K562 (cell line): ENCODE measurements around the gene THEMIS. TPM values are rescaled to one million over a fixed set of nuclear protein-coding genes. Genes with fewer than 3 reads are reported as not detected.
A peak's percentile ranks its signal among the peaks of the same experiment; 100 is the strongest.

ENCODE experiments used
- ATAC-seq: fragments of 200-7000 bp; cut with Tn5 transposase; 3 replicates; pipeline ENCODE4 v1.9.1; 2020; ENCODE audit warnings: moderate library complexity
- BruUV-seq: library from RNA; stranded (reverse); fragments of 400-500 nt; replicated peaks from 2 replicates; lab custom pipeline; 2021; lab: Mats Ljungman, UMichigan
- CTCF ChIA-PET: fragments of 300-600 bp; formaldehyde crosslinking; extraction: SDS; loops from one replicate; lab custom pipeline; 2021; ENCODE audit warnings: low intra/inter-chr PET ratio; lab: Yijun Ruan, JAX
- POLR2A ChIA-PET: fragments of 300-600, 350-650 bp; sonication (Branson Sonifier 250); formaldehyde crosslinking; extraction: SDS; loops from one replicate; lab custom pipeline; 2021; ENCODE audit warnings: antibody characterized with exemption, inconsistent platforms; lab: Yijun Ruan, JAX
- DNase-seq, 4 experiments: peaks; one replicate each; pipeline versions ENCODE4 v3.0.0 to v3.0.0-alpha.2; 2011 to 2018; ENCODE audit warnings: low spot score in 3 of 4, mixed read lengths in 3 of 4; ENCODE audit errors: extremely low read depth in 1 of 4
- FAIRE-seq: peaks from 2 replicates; lab custom pipeline; 2011; peaks lifted over from hg19 to GRCh38; lab: Jason Lieb, UNC
- H2AFZ ChIP-seq: 2 replicates; pipeline ENCODE4 v1.6.0; 2011; ENCODE audit warnings: low read depth, low read length, control low read depth, inconsistent platforms
- H3K27ac ChIP-seq: fragments of 200-600 bp; 3 replicates; pipeline ENCODE4 v1.8.0; 2011; ENCODE audit warnings: low read depth, mild to moderate bottlenecking, control low read depth, inconsistent platforms, low read length, moderate library complexity, mixed read lengths; ENCODE audit errors: extremely low read depth
- H3K27me3 ChIP-seq, 2 experiments: fragments of 300-600 bp in 1 of 2; 2 replicates in 1 of 2; 3 replicates in 1 of 2; pipeline versions ENCODE4 v1.6.0 to v1.8.0; 2011; ENCODE audit warnings: inconsistent platforms in 2 of 2, low read length in 2 of 2, mild to moderate bottlenecking in 1 of 2, mixed read lengths in 1 of 2, moderate library complexity in 1 of 2; ENCODE audit not compliant: control insufficient read depth in 2 of 2, insufficient read depth in 2 of 2
- H3K36me3 ChIP-seq: fragments of 300-600 bp; 3 replicates; pipeline ENCODE4 v1.8.0; 2011; ENCODE audit warnings: mild to moderate bottlenecking, low read length, inconsistent platforms; ENCODE audit not compliant: control insufficient read depth, insufficient read depth
- H3K4me1 ChIP-seq, 2 experiments: fragments of 200-600 bp in 1 of 2; replicated peaks in 1 of 2; 2 replicates in 1 of 2; 3 replicates in 1 of 2; pipeline versions ENCODE4 v1.5.1 to v1.8.0; 2011; ENCODE audit warnings: inconsistent platforms in 2 of 2, low read length in 2 of 2, mild to moderate bottlenecking in 1 of 2, mixed read lengths in 1 of 2, moderate library complexity in 1 of 2; ENCODE audit not compliant: control insufficient read depth in 2 of 2, insufficient read depth in 2 of 2
- H3K4me2 ChIP-seq: 2 replicates; pipeline ENCODE4 v1.6.1; 2011; ENCODE audit warnings: low read length, control low read depth, inconsistent platforms, mixed read lengths; ENCODE audit not compliant: insufficient read depth
- H3K4me3 ChIP-seq: fragments of 200-600 bp; sonication (generic), shearing (Covaris generic); 2 replicates; pipeline ENCODE4 v1.5.1; 2016; ENCODE audit warnings: control low read depth, inconsistent platforms
- H3K79me2 ChIP-seq: fragments of 200-600 bp; 3 replicates; pipeline ENCODE4 v1.8.0; 2011; ENCODE audit warnings: low read length, inconsistent platforms; ENCODE audit not compliant: control insufficient read depth, insufficient read depth
- H3K9ac ChIP-seq, 2 experiments: 2 replicates each; pipeline versions ENCODE4 v1.6.0 to v1.6.1; 2011; ENCODE audit warnings: low read depth in 2 of 2, low read length in 2 of 2, control low read depth in 1 of 2, inconsistent platforms in 1 of 2, mild to moderate bottlenecking in 1 of 2, mixed read lengths in 1 of 2; ENCODE audit not compliant: insufficient read depth in 1 of 2
- H3K9me1 ChIP-seq: one replicate; pipeline ENCODE4 v1.6.0; 2011; ENCODE audit warnings: inconsistent platforms, mild to moderate bottlenecking, low read length, moderate library complexity; ENCODE audit not compliant: control insufficient read depth, insufficient read depth
- H3K9me3 ChIP-seq: replicated peaks from 2 replicates; pipeline ENCODE4 v1.5.1; 2011; ENCODE audit warnings: low read depth, low read length, inconsistent platforms; ENCODE audit not compliant: control insufficient read depth, insufficient read depth
- H4K20me1 ChIP-seq: replicated peaks from 2 replicates; pipeline ENCODE4 v1.6.1; 2011; ENCODE audit warnings: low read length, inconsistent platforms, mixed read lengths; ENCODE audit not compliant: control insufficient read depth, insufficient read depth
- ATF7 ChIP-seq: fragments of 450-650 bp; IDR thresholded peaks from 2 replicates; pipeline ENCODE4 v1.7.1; 2014; ENCODE audit warnings: mild to moderate bottlenecking, moderate library complexity
- C11orf30 ChIP-seq: fragments of 450-650 bp; IDR thresholded peaks from 2 replicates; pipeline ENCODE4 v1.6.1; 2016; ENCODE audit warnings: low read depth, mild to moderate bottlenecking
- E2F1 ChIP-seq: sonication (generic); formaldehyde crosslinking; IDR thresholded peaks from 2 replicates; pipeline ENCODE4 v1.8.1; 2023; ENCODE audit warnings: mild to moderate bottlenecking, missing genetic modification reagents, moderate library complexity
- FOXJ2 ChIP-seq: fragments of 200-800 bp; sonication (Bioruptor generic); IDR thresholded peaks from 2 replicates; pipeline ENCODE4 v1.6.1; 2016; ENCODE audit warnings: missing genetic modification characterization, missing compliant biosample characterization
- HDAC1 ChIP-seq, 2 experiments: fragments of 450-650 bp; IDR thresholded peaks; 2 replicates each; pipeline ENCODE4 v1.6.1; 2016 to 2017; ENCODE audit warnings: inconsistent platforms in 1 of 2, mild to moderate bottlenecking in 1 of 2, moderate library complexity in 1 of 2
- NELFE ChIP-seq: IDR thresholded peaks from 2 replicates; pipeline ENCODE4 v1.6.1; 2011; ENCODE audit warnings: mild to moderate bottlenecking; ENCODE audit not compliant: insufficient read depth, insufficient read length
- NFE2L1 ChIP-seq: fragments of 450-650 bp; IDR thresholded peaks from 2 replicates; pipeline ENCODE4 v1.6.1; 2016; ENCODE audit warnings: missing genetic modification characterization, low read depth, mild to moderate bottlenecking, missing compliant biosample characterization, moderate library complexity, borderline replicate concordance
- NONO ChIP-seq, 2 experiments: fragments of 200-400 bp in 1 of 2; fragments of 450-650 bp in 1 of 2; formaldehyde crosslinking in 1 of 2; IDR thresholded peaks; 2 replicates each; pipeline ENCODE4 v1.6.1; 2017; ENCODE audit warnings: low read depth in 2 of 2, mild to moderate bottlenecking in 2 of 2, moderate library complexity in 2 of 2, low read length in 1 of 2
- PHB ChIP-seq: fragments of 250-450 bp; sonication (Bioruptor Pico); IDR thresholded peaks from 2 replicates; pipeline ENCODE4 v1.5.0; 2021
- PTBP1 ChIP-seq: fragments of 200-400 bp; formaldehyde crosslinking; IDR thresholded peaks from 2 replicates; pipeline ENCODE4 v1.6.1; 2017; ENCODE audit warnings: low read depth, low read length
- RFX5 ChIP-seq: IDR thresholded peaks from 2 replicates; pipeline ENCODE4 v1.6.1; 2011; ENCODE audit warnings: low read depth, mild to moderate bottlenecking, improper control_type of control experiment, low read length
- TRIM28 ChIP-seq: fragments of 450-650 bp; IDR thresholded peaks from 2 replicates; pipeline ENCODE4 v1.6.1; 2017
- TSHZ1 ChIP-seq: fragments of 250-450 bp; sonication (Bioruptor Pico); IDR thresholded peaks from 2 replicates; pipeline ENCODE4 v1.4.0; 2020; ENCODE audit warnings: mild to moderate bottlenecking, moderate library complexity
- YY1 ChIP-seq, 3 experiments: IDR thresholded peaks; 2 replicates each; pipeline ENCODE4 v1.6.1; 2011; ENCODE audit warnings: low read length in 2 of 3, mild to moderate bottlenecking in 2 of 3, moderate library complexity in 2 of 3, borderline replicate concordance in 1 of 3, control low read depth in 1 of 3, low read depth in 1 of 3; ENCODE audit not compliant: insufficient read depth in 3 of 3, insufficient replicate concordance in 2 of 3, control insufficient read depth in 1 of 3, insufficient read length in 1 of 3; ENCODE audit errors: extremely low read depth in 1 of 3
- ZNF212 ChIP-seq: fragments of 450-650 bp; formaldehyde crosslinking; IDR thresholded peaks from 2 replicates; pipeline ENCODE4 v1.4.0; 2020; ENCODE audit warnings: mild to moderate bottlenecking
- ZNF639 ChIP-seq, 2 experiments: fragments of 200-800 bp in 1 of 2; sonication (Bioruptor generic) in 1 of 2; sonication (generic) in 1 of 2; formaldehyde crosslinking in 1 of 2; IDR thresholded peaks in 1 of 2; conservative IDR thresholded peaks in 1 of 2; 2 replicates each; pipeline versions ENCODE4 v1.5.0 to v1.6.1; 2016 to 2020; ENCODE audit warnings: missing compliant biosample characterization in 1 of 2, missing genetic modification characterization in 1 of 2, missing genetic modification reagents in 1 of 2
- WGBS: fragments of 100-300 bp; shearing (Covaris generic); methylation state at CpG from one replicate; pipeline ENCODE4 v1.1.6; 2016; ENCODE audit warnings: low coverage, mixed read lengths; ENCODE audit not compliant: insufficient coverage; ENCODE audit errors: missing lambda C conversion rate; 5-methylcytosine and 5-hydroxymethylcytosine counted together
- in situ Hi-C: fragments of 300-500 bp; cut with MboI; formaldehyde crosslinking; loops from 4 replicates; pipeline ENCODE4 v1.15.0; 2018; ENCODE audit warnings: inconsistent platforms, mixed read lengths
- intact Hi-C: fragments of 100-400 bp; cut with micrococcal nuclease; formaldehyde crosslinking; loops from 2 replicates; pipeline ENCODE4 v1.14.2; 2022
- polyA plus RNA-seq, 8 experiments: library from polyadenylated mRNA; depleted of rRNA in 4 of 8; stranded (reverse) in 5 of 8; unstranded in 3 of 8; fragments of >200 nt; fragmentation: Nextera tagmentation in 2 of 8; fragmentation: Illumina TruSeq in 1 of 8; extraction: Ambion mirVana in 2 of 8; extraction: Trizol in 1 of 8; gene quantifications; 2 replicates each; pipeline versions ENCODE4 v1.2.1 to v1.2.3, GENCODE V29; 2011 to 2014; ENCODE audit warnings: inconsistent platforms in 1 of 8, missing spikeins in 1 of 8
- total RNA-seq, 7 experiments: library from RNA; depleted of rRNA in 6 of 7; stranded (reverse); fragments of >200 nt in 6 of 7; fragmentation: Illumina TruSeq in 2 of 7; extraction: Trizol in 2 of 7; gene quantifications; 2 replicates each; pipeline versions ENCODE4 v1.2.1 to v1.2.3, GENCODE V29; 2011 to 2021; ENCODE audit warnings: low replicate concordance in 1 of 7

Gene THEMIS
- total and polyA plus RNA-seq, 9 of the 15 experiments (the other 6 are each of a cell fraction or from before 2014, with no cell fraction given) = 0.09 TPM; not detected in 8

DNA sequence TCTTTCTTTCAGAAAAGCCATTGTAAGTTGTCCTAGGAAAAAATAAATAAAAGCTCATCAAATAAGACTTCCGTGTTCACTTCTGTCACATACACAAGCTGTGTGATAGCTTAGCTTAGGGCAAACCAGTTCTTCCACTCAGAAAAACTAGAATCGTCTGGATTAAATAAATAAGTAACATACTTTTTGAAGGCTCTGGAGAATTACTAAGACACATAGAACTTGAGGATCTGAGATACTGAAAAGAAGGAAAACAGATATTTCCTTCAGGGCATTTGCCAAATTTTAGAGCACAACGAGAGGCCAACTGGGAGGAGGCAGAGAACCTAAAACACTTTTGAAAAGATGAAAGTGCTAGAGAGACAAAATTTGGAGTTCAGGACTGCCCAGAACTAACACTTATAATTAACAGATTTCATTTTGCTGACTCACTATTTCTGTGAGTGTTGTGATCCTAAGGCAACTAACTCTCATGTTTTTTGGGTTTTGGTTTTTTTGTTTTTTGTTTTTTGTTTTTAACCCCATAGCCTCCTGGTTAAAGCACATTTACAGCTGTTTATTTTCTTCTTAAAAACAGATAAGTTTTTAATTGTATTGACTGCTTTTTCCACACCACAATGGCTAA, 38.7 kb upstream of the THEMIS start:
- WGBS = 0% methylated on average over 3 of the region's 3 CpGs
- ATAC-seq (no peak), FAIRE-seq (no peak), DNase-seq (no peak)
- H3K9ac ChIP-seq = no peak overlapping the region
- no peaks in the 10 kb centered on the region for H3K4me1 ChIP-seq
- ChIA-PET POLR2A (no interaction called here), CTCF (no interaction called here)
- no peak overlapping the region for H2AFZ ChIP-seq
- no peaks in the 10 kb centered on the region for H4K20me1 ChIP-seq
- intact Hi-C loops = no loop called here
- no peak overlapping the region for H3K4me2 ChIP-seq
- H3K4me3 ChIP-seq = no peak overlapping the region
- no peaks in the 10 kb centered on the region for H3K9me1 ChIP-seq
- H3K27me3 ChIP-seq = no peaks in the 10 kb centered on the region
- no TSS peak for BruUV-seq
- no peaks in the 10 kb centered on the region for H3K36me3 ChIP-seq
- no peaks in the 10 kb centered on the region for H3K9me3 ChIP-seq
- H3K27ac ChIP-seq = no peak overlapping the region; the same call in 2 of the 3 replicates
- in situ Hi-C loops = no loop called here
- H3K79me2 ChIP-seq = no peaks in the 10 kb centered on the region
- TF ChIP-seq PTBP1 (no peak), FOXJ2 (tag) (no peak), PHB (CRISPR knock-in tag) (no peak), C11orf30 (peak; percentile 70), TSHZ1 (CRISPR knock-in tag) (no peak), HDAC1 (IDR thresholded peaks at IDR 0.05) (no peak), NFE2L1 (tag) (0 out of 2 replicates have a peak, but pooled peaks have one; percentile 22), E2F1 (no peak), YY1 (IDR thresholded peaks at IDR 0.05; ENCODE audit: borderline replicate concordance in 1 of 3, control insufficient read depth in 1 of 3, extremely low read depth in 1 of 3, insufficient read depth in 3 of 3, insufficient read length in 1 of 3, insufficient replicate concordance in 2 of 3, low read depth in 1 of 3, low read length in 2 of 3) (no peak), TRIM28 (no peak), RFX5 (no peak), NONO (IDR thresholded peaks at IDR 0.05; ENCODE audit: low read depth in 2 of 2, low read length in 1 of 2) (no peak), NELFE (no peak), ATF7 (no peak), ZNF639 (CRISPR knock-in tag; conservative IDR thresholded peaks at IDR 0.05 in 1 of 2, IDR thresholded peaks at IDR 0.05 in 1 of 2) (no peak), ZNF212 (CRISPR knock-in tag) (no peak)
